HG02852 (cell line): ENCODE data around the gene CNOT6.

Experiments
- ATAC-seq: cut with Tn5 transposase; IDR thresholded peaks from one replicate; pipeline ENCODE4 v1.9.1; 2021; ENCODE audit warnings: mild to moderate bottlenecking, moderate library complexity; ENCODE audit not compliant: unreplicated experiment

Gene CNOT6

DNA sequence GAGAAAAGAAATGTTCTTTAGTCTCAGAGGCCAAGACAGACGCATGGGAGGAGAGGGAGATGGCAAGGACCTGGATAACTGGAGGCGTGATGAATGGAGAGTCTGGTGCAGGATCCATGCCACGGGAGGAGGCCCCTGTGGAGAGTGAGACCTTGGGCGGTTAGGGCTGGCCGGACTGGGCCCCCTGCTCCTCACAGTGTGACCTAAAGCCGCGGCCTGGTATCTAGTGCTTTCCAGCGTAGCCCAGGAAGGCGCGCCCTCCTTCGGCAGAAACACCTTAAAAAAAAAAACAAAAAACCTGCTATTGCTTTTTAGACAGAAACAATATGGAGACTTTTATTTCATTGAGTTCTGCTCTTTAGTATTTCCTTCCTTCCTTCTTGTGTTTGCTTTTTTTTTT is 64.1 kb downstream of the CNOT6 start:
- ATAC-seq, result no peak

DNA sequence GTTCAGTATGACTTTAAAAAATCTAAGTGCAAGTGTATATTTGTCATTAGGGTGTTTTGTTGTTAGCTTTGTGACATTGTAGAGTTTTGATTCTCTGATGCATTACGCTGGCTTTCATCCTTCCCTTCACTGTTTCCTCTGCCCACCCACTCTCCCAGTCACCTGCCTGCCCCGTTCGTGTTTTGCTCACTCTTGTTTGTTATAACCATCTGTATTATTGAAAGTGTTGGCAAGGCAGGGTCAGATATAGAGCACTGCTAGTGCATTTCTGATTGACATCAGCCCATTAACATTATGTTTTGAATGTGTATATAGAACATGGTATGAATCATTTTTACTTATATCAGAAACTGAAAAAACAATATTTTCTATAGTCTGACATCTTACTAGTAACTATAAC is 69.8 kb downstream of the CNOT6 start:
- ATAC-seq, result no peak

DNA sequence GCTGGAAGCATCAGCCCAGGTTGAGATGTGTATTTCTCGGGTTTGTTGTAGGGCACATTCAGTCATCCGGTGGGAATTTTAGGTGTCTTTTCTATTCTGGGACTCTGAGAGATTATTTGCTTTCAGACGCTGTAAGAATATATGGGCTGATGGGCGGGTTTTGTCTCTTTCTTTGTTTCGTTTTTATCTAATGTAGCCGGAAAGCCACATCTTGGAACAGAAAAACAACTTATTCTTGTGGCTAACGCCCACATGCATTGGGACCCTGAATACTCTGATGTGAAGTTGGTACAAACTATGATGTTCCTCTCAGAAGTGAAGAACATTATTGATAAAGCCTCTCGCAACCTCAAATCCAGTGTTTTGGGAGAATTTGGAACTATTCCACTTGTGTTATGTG is 74.7 kb downstream of the CNOT6 start:
- no peak for ATAC-seq

DNA sequence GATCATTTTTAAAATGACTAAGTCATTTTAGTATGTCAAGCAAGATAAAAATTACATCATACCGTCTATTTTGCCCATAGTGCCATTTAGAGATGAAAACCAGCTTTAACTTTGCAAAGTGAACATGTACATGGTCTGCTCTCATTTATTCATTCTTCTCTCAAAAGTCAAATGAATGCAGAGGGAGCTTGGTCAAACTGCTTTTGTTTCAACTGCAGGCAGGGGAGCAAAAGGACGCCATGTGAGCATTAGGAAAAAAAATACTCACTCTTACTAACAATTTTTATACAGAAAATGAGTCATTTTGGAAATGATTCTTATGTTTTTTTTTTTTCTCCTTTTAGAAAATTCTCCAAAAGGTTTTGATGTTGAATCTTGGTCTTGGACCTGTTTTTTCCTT is 81.4 kb downstream of the CNOT6 start:
- ATAC-seq, result no peak

DNA sequence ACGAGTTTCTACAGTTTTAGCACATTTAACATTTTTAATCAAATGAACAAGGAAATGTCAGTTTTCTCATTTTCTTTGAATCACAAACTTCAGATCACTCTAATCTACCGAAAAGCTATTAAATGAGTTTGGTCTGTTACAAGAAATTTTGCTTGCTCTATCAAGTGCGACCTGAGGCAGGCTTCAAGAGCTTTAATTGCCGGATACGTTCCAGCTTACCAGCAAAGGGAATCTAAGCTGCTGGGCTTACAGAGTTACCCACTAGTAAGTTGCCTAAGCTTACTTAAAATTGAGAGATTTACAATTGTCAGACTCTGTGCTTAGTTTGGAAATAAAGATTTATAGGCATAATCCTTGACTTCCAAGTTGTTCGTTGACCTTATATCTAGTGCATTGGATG is 86.5 kb downstream of the CNOT6 start:
- ATAC-seq, result no peak

DNA sequence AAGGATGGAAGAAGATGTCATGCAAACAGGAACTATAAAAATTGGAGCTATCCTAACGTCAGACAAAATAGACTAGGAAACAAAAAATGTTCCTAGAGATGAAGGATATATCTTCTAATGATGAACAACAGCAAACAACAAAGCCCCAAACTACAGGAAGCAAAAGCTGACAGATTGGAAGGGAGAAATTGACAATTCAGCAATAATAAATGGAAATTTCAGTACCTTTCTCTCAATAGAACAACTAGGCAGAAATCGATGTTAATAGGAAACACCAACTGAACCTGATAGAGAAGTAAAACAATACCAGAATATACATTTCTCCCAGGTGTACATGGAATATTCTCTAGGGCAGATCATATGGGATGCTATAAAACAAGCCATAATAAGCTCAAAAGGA is 89.6 kb downstream of the CNOT6 start:
- ATAC-seq, result no peak

DNA sequence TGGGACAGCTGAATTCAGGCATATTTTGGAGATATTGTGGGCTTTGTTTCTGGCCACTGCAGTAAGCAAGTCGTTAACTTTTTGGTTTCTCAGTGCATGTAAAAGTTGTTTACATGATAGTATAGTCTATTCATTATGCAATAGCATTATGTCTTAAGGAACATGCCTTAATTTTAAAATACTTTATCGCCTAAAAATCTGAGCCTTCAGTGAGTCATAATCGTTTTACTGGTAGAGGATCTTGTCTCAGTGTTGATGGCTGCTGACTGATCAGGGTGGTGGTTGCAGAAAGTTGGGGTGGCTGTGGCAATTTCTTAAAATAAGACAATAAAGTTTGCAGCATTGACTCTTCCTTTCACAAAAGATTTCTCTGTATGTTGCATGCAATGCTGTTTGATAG is 92.0 kb downstream of the CNOT6 start:
- ATAC-seq, result no peak

DNA sequence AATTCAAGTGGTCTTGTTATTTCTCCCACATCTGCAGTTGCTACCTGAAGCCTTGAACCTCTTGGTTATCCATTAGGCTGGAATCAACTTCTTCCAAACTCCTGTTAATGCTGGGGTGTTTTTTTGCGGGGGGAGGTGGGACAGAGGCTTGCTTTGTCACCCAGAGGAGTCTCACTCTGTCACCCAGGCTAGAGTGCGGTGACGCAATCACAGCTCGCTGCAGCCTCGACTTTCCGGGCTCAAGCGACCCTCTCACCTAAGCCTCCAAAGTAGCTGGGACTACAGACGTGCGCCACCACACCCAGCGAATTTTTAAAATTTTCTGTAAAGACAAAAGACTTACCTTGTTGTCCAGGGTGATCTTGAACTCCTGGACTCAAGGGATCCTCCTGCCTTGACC is 92.7 kb downstream of the CNOT6 start:
- no peak for ATAC-seq

DNA sequence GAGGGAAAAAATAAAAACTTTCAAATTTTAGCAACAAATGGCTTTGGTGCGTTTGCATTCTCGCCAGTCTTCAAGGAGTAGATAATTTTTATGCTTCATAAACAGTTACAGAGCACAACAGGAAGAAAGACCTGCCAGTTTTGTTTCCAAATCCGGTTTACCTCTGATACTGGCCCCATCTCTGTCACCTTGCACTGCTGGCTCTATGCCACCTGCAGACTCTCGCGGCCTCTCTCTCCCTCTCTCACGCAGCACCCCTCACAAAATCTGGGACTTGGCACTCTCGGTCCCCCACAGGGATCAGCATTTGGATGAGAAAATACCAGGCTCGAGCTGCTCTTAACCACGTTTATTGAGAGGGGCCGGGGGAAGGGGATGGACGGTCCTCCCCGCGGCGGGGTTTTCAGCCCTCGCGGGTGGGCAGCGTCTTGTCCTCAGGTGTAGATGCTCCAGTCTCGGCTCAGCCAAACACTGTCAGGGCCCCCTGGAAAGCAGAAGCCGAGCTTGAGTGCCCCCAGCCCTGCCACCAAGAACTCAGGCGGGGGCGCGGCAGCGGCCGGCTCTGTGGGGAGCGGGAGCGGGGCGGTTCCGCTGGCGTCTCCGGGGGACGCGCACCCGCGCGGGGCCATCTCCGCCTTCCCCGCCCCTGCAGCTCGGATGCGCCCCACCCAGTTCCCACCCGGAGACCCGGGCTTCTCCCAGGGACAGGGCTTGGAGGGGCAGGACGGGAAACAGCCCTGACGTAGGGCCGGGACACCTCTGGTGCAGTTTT is 95.8 kb downstream of the CNOT6 start:
- no peak for ATAC-seq

DNA sequence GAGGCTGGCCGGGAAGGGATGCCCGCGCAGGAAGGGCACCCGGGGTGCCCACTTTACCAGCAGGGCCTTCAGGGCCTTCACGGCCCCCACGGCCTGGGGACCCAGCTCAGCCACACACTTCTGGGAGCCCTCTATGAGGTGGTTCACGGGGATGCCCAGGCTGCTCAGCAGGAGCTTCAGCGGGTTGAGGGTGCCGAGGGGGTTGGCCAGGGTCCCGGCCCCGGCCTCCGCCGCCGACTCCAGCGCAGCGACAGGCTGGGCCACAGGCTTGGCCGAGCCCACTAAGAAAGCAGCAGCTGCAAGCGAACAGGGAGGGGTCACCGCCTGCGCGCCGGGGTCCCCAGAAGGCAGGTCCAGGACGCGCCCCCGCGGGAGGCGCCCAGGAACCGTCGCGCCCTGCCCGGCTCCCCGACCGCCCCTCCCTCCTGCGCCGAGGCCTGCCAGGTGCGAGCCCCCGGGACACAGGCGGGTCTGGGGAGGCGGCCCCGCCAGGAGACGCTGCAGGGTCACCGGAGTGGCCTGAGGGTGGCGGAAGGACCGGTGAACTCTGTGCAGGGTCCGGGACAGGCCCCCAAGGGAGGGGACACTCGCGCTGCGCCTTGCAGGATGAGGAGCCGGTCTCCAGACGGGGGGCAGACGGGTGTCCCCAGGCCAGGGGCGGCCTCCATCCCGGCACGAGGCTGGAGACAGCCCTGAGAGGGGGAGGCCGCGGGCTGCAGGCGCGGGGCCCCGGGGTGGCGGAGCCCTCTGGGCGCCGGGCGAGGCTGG is 96.5 kb downstream of the CNOT6 start:
- no peak for ATAC-seq

DNA sequence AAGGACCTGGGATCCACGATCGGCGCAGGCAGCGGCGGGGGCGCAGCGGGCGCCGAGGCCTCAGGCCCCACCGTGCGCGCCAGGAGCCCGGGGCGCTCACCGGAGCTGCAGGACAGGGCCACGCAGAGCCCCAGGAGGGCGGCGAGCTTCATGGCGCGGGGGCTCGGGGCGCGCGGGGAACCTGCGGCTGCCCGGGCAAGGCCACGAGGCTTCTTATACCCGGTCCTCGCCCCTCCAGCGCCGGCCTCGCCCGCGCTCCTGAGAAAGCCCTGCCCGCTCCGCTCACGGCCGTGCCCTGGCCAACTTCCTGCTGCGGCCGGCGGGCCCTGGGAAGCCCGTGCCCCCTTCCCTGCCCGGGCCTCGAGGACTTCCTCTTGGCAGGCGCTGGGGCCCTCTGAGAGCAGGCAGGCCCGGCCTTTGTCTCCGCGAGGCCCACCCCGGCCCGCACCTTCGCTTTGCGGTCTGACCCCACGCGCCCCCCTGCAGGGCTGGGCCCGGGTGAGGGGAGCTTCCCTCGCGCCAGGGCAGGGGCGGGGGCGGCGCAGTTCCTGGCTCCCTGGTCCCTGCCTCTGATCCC is 97.2 kb downstream of the CNOT6 start, which contains the start of gene SCGB3A1:
SCGB3A1 (minus strand) TSS at position 189 of the 577 bp plus-strand sequence; CDS start at position 152, 37 bp downstream.
- ATAC-seq, result no peak

DNA sequence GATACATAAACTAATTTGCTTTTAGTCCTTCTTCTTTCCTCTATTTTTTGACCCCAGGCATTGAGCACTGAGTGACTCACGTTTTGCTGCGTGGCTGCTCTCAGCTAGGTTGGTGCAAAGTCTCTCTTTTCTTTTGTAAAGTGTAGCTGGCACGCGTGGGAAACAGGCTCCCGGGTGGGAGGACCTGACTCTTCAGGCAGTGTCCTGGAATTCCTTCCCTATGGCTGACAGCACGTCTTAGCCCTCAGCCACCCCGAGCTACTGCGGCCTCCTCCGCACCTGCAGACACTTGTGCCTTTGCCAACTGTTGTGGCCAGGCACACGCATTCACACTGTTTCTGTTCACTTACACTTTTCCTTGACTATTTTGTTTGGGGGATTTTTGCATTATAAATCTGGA is 98.0 kb downstream of the CNOT6 start:
- ATAC-seq, result no peak

DNA sequence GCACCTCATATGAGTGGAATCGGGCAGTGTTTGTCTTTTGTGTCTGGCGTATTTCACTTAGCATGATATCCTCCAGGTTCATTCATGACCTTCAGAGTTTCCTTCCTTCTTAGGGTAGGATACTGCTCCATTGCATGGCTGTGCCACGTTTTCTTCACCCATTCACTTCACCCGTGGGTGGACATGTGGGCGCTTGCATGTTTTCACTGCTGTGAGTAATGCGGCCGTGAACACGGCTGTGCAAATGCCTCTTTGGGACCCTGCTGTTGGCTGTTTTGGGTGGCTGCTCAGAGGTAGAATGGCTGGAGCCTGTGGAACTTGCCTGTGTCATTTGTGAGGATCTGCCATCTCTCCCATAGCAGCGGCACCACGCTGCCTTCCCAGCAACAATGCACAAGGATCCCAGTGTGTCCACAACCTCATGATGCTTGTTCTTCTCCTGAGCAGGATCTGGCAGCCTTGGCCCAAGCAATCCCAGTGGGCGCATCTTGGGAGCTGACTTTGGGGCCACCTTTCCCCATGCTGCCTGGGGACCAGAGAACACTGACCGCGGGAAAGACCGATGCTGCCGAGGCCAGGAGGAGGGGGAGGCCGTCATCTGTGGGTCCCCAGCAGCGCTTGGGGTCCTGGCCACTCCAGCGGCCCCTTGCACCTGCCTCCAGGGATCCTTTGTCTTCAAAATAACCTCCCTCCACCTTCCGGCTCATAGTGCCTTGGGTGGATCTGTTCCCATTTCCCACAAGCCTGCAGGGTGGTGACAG is 99.4 kb downstream of the CNOT6 start:
- ATAC-seq, result no peak

DNA sequence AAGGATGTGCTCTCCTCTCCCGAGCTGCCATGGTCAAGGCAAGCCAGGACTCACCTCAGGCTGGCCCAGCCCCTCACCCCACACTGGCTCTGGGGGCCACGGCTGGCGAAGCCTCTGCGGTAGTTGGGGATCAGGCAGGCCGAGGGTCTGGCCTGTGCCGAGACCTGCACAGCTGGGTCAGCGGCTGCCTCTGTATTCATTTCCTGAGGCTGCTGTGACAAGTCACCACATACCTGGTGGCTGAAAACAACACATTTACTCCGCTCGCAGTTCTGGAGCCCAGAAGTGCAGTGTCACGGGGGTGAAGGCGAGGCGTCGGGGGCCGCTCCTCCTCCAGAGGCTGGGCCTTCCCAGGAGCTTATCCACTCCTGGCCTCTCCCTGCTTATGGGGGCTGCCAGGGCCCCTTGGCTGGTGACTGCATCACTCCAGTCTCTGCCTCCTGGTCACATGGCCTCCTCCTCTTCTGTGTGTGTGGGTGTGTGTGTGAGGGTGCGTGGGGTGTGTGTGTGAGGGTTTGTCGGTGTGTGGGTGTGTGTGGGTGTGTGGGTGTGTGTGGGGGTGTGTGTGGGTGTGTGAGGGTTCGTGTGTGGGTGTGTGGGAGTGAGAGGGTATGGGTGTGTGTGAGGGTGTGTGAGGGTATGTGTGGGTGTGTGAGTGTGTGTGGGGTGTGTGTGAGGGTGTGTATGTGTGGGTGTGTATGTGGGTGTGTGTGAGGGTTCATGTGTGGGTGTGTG is 100.3 kb downstream of the CNOT6 start:
- ATAC-seq, result no peak

DNA sequence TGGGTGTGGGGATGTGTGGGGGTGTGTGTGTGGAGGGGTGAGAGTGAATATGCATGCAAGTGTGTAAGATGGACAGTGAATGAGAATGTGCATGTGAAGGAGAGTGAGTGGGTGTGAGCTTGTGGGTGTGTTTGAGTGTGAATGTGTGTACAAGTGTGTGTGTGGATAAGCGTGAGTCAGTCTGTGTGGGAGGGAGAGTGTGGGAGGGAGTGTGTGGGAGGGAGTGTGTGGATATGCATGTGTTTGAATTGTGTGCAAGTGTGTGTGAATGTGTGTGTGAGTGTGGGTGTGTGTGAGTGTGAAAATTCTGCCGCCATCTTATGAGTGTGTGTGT is 100.8 kb downstream of the CNOT6 start:
- no peak for ATAC-seq

DNA sequence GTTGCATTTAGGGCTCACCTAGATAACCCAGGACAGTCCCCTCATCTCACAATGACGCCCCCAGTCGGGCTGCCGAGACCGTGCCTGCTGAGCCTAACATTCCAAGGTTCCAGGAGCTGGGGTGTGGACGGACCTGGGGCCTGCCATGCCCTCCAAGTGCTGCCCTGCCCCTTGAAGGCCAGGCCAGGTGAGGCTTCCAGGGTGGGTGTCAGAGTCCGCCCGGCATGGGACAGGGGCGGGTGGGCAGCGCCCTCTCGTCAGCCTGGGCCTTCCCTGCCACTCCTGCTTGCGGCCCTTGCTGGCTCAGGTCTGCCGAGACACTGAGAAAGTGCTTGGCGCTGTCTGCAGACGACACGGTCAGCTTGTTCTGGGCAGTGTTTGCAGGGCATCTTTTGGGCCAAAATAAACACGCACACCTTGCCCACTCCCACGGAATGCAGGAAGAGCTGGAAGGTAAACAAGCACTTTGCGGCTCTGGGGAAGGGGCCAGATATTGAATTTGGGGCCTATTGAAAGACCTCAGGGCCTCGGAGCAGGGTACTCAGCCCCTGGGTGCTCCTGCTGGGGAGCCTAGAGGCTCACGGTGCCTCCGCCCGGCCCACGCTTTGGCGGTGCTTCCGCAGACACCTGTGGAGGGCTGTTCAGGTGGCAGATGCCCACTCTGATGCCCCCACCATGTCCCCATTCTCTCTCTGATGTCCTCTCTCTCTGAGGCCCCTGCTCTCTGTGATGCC is 101.4 kb downstream of the CNOT6 start:
- no peak for ATAC-seq

DNA sequence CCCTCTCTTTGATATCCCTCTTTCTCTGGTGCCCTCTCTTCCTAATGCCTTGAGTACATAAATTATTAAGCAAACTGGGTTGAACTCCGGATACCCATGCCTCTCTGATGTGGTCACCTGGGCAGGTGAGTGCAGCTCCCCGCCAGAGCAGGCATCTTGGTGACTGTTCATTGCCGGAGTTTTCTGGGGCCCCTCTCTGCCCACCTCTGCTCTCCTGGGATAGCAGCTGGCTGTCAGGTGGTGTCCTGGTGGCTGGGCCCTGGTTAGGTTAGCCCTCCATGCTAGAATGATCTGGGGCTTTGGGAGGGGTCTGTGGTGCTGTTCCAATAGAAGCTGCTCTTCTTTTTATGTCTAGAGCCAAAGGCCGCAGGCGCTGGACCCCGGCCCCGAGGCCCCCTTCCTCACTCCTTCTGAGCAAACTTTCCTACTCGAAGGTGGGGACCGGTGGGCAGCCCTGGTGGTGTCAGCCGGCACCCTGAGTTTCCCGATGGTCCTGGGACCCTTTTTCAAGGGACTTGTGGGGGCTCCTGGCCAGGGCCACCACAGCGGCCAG is 102.0 kb downstream of the CNOT6 start:
- no peak for ATAC-seq

DNA sequence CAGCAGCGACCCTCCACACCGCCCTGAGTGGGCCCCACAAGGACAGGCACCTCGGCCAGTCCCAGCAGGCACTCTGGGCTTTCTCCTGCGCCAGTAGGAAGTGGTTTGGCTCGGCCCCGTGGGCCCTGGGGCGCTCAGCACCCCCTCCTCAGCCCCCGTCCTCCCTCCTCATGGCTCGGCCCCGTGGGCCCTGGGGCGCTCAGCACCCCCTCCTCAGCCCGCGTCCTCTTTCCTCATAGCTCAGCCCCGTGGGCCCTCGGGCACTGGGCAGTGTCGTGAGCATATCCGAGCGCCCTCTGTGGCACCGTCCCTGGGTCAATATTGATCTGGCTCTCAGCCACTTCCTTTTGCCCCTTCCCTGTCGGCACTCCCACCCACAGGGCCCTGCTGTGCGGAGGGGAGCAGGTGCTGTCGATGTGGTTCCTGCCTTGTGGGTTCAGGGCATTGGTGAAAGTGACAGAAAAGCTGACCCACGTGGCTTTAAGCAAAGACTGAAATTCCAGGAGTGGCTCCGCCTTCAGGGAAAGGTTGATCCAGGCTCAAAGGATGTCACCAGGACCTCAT is 102.6 kb downstream of the CNOT6 start:
- no peak for ATAC-seq

DNA sequence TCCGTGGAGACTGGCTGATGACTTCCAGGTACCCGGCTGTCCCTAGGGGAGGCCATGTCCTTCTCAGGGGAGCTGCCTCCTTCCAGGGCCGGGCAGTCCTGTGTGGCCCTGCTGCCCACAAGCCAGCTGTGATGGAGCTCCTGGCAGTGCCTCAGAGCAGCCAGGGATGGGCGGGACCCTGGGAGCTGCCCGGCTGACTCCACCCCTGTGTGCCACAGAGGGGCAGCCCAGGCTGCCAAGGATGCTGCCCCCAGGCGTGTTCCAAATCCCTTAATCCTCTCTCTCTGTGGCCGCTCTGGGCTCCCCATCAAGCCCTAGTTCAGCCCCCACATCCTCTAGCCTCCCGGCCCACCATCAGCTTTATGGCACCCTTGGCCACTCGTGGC is 104.1 kb downstream of the CNOT6 start:
- ATAC-seq, result no peak
